ENCODE data around the gene TSHZ2. TPM values are rescaled to one million over a fixed set of nuclear protein-coding genes. Genes with fewer than 3 reads are reported as not detected.

Gene TSHZ2
- total RNA-seq, 1 donor from 2014 or later, result 1.2 TPM

- Mint-ChIP-seq H3K36me3 (ENCODE audit: low read depth, unreplicated experiment) (no peaks in the 10 kb centered on the region), H3K4me1 (ENCODE audit: low read depth, unreplicated experiment) (peaks cover 5% of the 10 kb centered on the region), H3K4me3 (ENCODE audit: unreplicated experiment) (no peak overlapping the region), H3K27me3 (ENCODE audit: low read depth, unreplicated experiment) (no peaks in the 10 kb centered on the region), H3K27ac (ENCODE audit: unreplicated experiment) (no peak overlapping the region), H3K9me3 (ENCODE audit: unreplicated experiment) (peaks cover 5% of the 10 kb centered on the region)
- Histone ChIP-seq H3K4me1 (ENCODE audit: insufficient read depth, low read length) (peaks cover 6% of the 10 kb centered on the region), H4K20me1 (ENCODE audit: insufficient read depth, low read length) (no peaks in the 10 kb centered on the region), H3K9me3 (ENCODE audit: insufficient read depth, low read depth, low read length) (no peaks in the 10 kb centered on the region), H3K4me3 (ENCODE audit: insufficient read depth, low read depth, low read length) (no peak overlapping the region), H3K27ac (ENCODE audit: low read depth, low read length) (no peak overlapping the region), H3K79me2 (ENCODE audit: insufficient read depth, low read length) (no peaks in the 10 kb centered on the region), H3K27me3 (ENCODE audit: insufficient read depth, low read length) (no peaks in the 10 kb centered on the region), H3K9ac (ENCODE audit: low read length) (no peak overlapping the region), H3K36me3 (ENCODE audit: insufficient read depth, low read length) (no peaks in the 10 kb centered on the region), H2AFZ (ENCODE audit: low read depth, low read length) (no peak overlapping the region), H3K4me2 (ENCODE audit: low read length) (no peak overlapping the region)
- TF ChIP-seq EZH2 (IDR thresholded peaks at IDR 0.05; ENCODE audit: insufficient read depth, low read length), result no peak
- TF ChIP-seq CTCF (IDR thresholded peaks at IDR 0.05; ENCODE audit: insufficient read depth, low read depth, low read length), result no peak
- FAIRE-seq, result no peak
- DNase-seq (ENCODE audit: low read depth), result peak; percentile 60
These were observed 98.7 kb downstream of the TSHZ2 start for GRCh38 chr20:53070706-53071392.

GRCh38 chr20:53071833-53072232 is 99.7 kb downstream of the TSHZ2 start:
- Histone ChIP-seq H3K4me3 (ENCODE audit: insufficient read depth, low read depth, low read length) (no peak overlapping the region), H3K27ac (ENCODE audit: low read depth, low read length) (no peak overlapping the region), H3K36me3 (ENCODE audit: insufficient read depth, low read length) (no peaks in the 10 kb centered on the region), H3K4me1 (ENCODE audit: insufficient read depth, low read length) (peaks cover 6% of the 10 kb centered on the region), H2AFZ (ENCODE audit: low read depth, low read length) (no peak overlapping the region), H3K4me2 (ENCODE audit: low read length) (no peak overlapping the region), H3K9me3 (ENCODE audit: insufficient read depth, low read depth, low read length) (no peaks in the 10 kb centered on the region), H3K79me2 (ENCODE audit: insufficient read depth, low read length) (no peaks in the 10 kb centered on the region), H3K9ac (ENCODE audit: low read length) (no peak overlapping the region), H3K27me3 (ENCODE audit: insufficient read depth, low read length) (no peaks in the 10 kb centered on the region), H4K20me1 (ENCODE audit: insufficient read depth, low read length) (no peaks in the 10 kb centered on the region)
- TF ChIP-seq EZH2 (IDR thresholded peaks at IDR 0.05; ENCODE audit: insufficient read depth, low read length), result no peak
- no peak for TF ChIP-seq CTCF (IDR thresholded peaks at IDR 0.05; ENCODE audit: insufficient read depth, low read depth, low read length)
- DNase-seq (ENCODE audit: low read depth), result no peak
- no peak for FAIRE-seq
- no peaks in the 10 kb centered on the region for H3K27me3 Mint-ChIP-seq (ENCODE audit: low read depth, unreplicated experiment)
- peaks cover 3% of the 10 kb centered on the region for H3K9me3 Mint-ChIP-seq (ENCODE audit: unreplicated experiment)
- H3K4me3 Mint-ChIP-seq (ENCODE audit: unreplicated experiment), result no peak overlapping the region
- H3K36me3 Mint-ChIP-seq (ENCODE audit: low read depth, unreplicated experiment), result no peaks in the 10 kb centered on the region
- H3K4me1 Mint-ChIP-seq (ENCODE audit: low read depth, unreplicated experiment), result peaks cover 5% of the 10 kb centered on the region
- H3K27ac Mint-ChIP-seq (ENCODE audit: unreplicated experiment), result no peak overlapping the region

GRCh38 chr20:53072923-53073579 is 100.9 kb downstream of the TSHZ2 start:
- no peak for DNase-seq (ENCODE audit: low read depth)
- H3K27me3 Mint-ChIP-seq (ENCODE audit: low read depth, unreplicated experiment), result no peaks in the 10 kb centered on the region

More at GRCh38 chr20:53072923-53073579, 100.9 kb downstream of the TSHZ2 start:
- Histone ChIP-seq H2AFZ (ENCODE audit: low read depth, low read length) (no peak overlapping the region), H3K27me3 (ENCODE audit: insufficient read depth, low read length) (no peaks in the 10 kb centered on the region), H3K4me3 (ENCODE audit: insufficient read depth, low read depth, low read length) (no peak overlapping the region), H3K4me2 (ENCODE audit: low read length) (no peak overlapping the region), H3K9me3 (ENCODE audit: insufficient read depth, low read depth, low read length) (no peaks in the 10 kb centered on the region), H3K9ac (ENCODE audit: low read length) (no peak overlapping the region), H4K20me1 (ENCODE audit: insufficient read depth, low read length) (no peaks in the 10 kb centered on the region), H3K27ac (ENCODE audit: low read depth, low read length) (no peak overlapping the region), H3K79me2 (ENCODE audit: insufficient read depth, low read length) (no peaks in the 10 kb centered on the region), H3K4me1 (ENCODE audit: insufficient read depth, low read length) (peaks cover 14% of the 10 kb centered on the region), H3K36me3 (ENCODE audit: insufficient read depth, low read length) (no peaks in the 10 kb centered on the region)
- peaks cover 5% of the 10 kb centered on the region for H3K4me1 Mint-ChIP-seq (ENCODE audit: low read depth, unreplicated experiment)
- FAIRE-seq, result no peak
- H3K9me3 Mint-ChIP-seq (ENCODE audit: unreplicated experiment), result peaks cover 2% of the 10 kb centered on the region
- no peak for TF ChIP-seq CTCF (IDR thresholded peaks at IDR 0.05; ENCODE audit: insufficient read depth, low read depth, low read length)
- TF ChIP-seq EZH2 (IDR thresholded peaks at IDR 0.05; ENCODE audit: insufficient read depth, low read length), result no peak
- H3K4me3 Mint-ChIP-seq (ENCODE audit: unreplicated experiment), result no peak overlapping the region
- H3K36me3 Mint-ChIP-seq (ENCODE audit: low read depth, unreplicated experiment), result no peaks in the 10 kb centered on the region
- H3K27ac Mint-ChIP-seq (ENCODE audit: unreplicated experiment), result no peak overlapping the region

Data from astrocyte (in vitro differentiated cells and primary cell).